PFSK-1 (cell line): Measurements from ENCODE around the gene PMFBP1.

ENCODE experiments used
- POLR2AphosphoS5 ChIP-seq: IDR thresholded peaks from 2 replicates; pipeline ENCODE4 v1.6.1; 2012; ENCODE audit warnings: low read depth, mild to moderate bottlenecking, control low read depth, low read length, moderate library complexity
- TAF1 ChIP-seq: IDR thresholded peaks from 2 replicates; pipeline ENCODE4 v1.6.1; 2012; ENCODE audit warnings: low read length, control low read depth, borderline replicate concordance; ENCODE audit not compliant: insufficient read depth

GRCh38 chr16:72221630-72222024 is 49.7 kb upstream of the PMFBP1 start:
- TF ChIP-seq POLR2AphosphoS5 (no peak), TAF1 (no peak)
